IMR-90 (cell line): ENCODE data around the gene B4GALNT3. TPM values are rescaled to one million over a fixed set of nuclear protein-coding genes. Genes with fewer than 3 reads are reported as not detected.

Source experiments
- ATAC-seq: fragments of 200-7000 bp; cut with Tn5 transposase; 2 replicates; pipeline ENCODE4 v1.9.1; 2020; ENCODE audit warnings: low read depth, mild to moderate bottlenecking, moderate library complexity
- BruUV-seq: library from RNA; stranded (reverse); fragments of 400-500 nt; replicated peaks from 2 replicates; lab custom pipeline; 2021; lab: Mats Ljungman, UMichigan
- CTCF ChIA-PET: fragments of 300-600 bp; formaldehyde crosslinking; extraction: SDS; loops from one replicate; lab custom pipeline; 2021; ENCODE audit warnings: antibody characterized with exemption; lab: Yijun Ruan, JAX
- POLR2A ChIA-PET: fragments of 300-600 bp; sonication (Branson Sonifier 250); formaldehyde crosslinking; loops from one replicate; lab custom pipeline; 2022; ENCODE audit warnings: antibody characterized with exemption; ENCODE audit not compliant: unreplicated experiment; lab: Charles Lee
- DNase-seq: peaks from one replicate; pipeline ENCODE4 v3.0.0; 2013
- H2AFZ ChIP-seq: replicated peaks from 2 replicates; pipeline ENCODE3; 2013; ENCODE audit warnings: low read length, mild to moderate bottlenecking; ENCODE audit not compliant: poor library complexity
- H2AK5ac ChIP-seq: 2 replicates; pipeline ENCODE4 v1.6.1; 2013; ENCODE audit warnings: low read depth, low read length, inconsistent platforms
- H2AK9ac ChIP-seq: replicated peaks from 2 replicates; pipeline ENCODE3; 2013; ENCODE audit warnings: mild to moderate bottlenecking, low read depth, low read length, moderate library complexity; ENCODE audit not compliant: poor library complexity
- H2BK120ac ChIP-seq: 2 replicates; pipeline ENCODE4 v1.6.1; 2013; ENCODE audit warnings: low read depth, low read length, inconsistent platforms
- H2BK15ac ChIP-seq: 3 replicates; pipeline ENCODE4 v1.6.1; 2013; ENCODE audit warnings: low read depth, low read length, inconsistent platforms
- H2BK20ac ChIP-seq: 2 replicates; pipeline ENCODE4 v1.6.1; 2013; ENCODE audit warnings: low read depth, mild to moderate bottlenecking, inconsistent platforms, low read length, moderate library complexity
- H2BK5ac ChIP-seq: 2 replicates; pipeline ENCODE4 v1.6.1; 2013; ENCODE audit warnings: mild to moderate bottlenecking, low read depth, low read length, inconsistent platforms; ENCODE audit not compliant: poor library complexity, severe bottlenecking
- H3K14ac ChIP-seq: replicated peaks from 2 replicates; pipeline ENCODE4 v1.6.1; 2013; ENCODE audit warnings: low read depth, low read length, inconsistent platforms
- H3K18ac ChIP-seq: 2 replicates; pipeline ENCODE4 v1.6.1; 2013; ENCODE audit warnings: low read depth, low read length, control low read depth
- H3K23ac ChIP-seq: 2 replicates; pipeline ENCODE4 v1.6.1; 2013; ENCODE audit warnings: low read depth, low read length, inconsistent platforms
- H3K27ac ChIP-seq: 2 replicates; pipeline ENCODE4 v1.5.1; 2013; ENCODE audit warnings: mild to moderate bottlenecking, control low read depth, low read length; ENCODE audit not compliant: insufficient read depth
- H3K27me3 ChIP-seq: 2 replicates; pipeline ENCODE4 v1.6.1; 2013; ENCODE audit warnings: low read length; ENCODE audit not compliant: control insufficient read depth, insufficient read depth
- H3K36me3 ChIP-seq: 2 replicates; pipeline ENCODE4 v1.6.1; 2013; ENCODE audit warnings: low read length, mixed read lengths; ENCODE audit not compliant: control insufficient read depth, insufficient read depth
- H3K4ac ChIP-seq: 2 replicates; pipeline ENCODE4 v1.6.1; 2013; ENCODE audit warnings: low read depth, low read length, inconsistent platforms
- H3K4me1 ChIP-seq: 2 replicates; pipeline ENCODE4 v1.6.1; 2013; ENCODE audit warnings: low read length, mixed read lengths; ENCODE audit not compliant: control insufficient read depth, insufficient read depth
- H3K4me2 ChIP-seq: 2 replicates; pipeline ENCODE4 v1.6.1; 2013; ENCODE audit warnings: low read depth, mild to moderate bottlenecking, control low read depth, low read length, moderate library complexity
- H3K4me3 ChIP-seq: 2 replicates; pipeline ENCODE4 v1.5.1; 2013; ENCODE audit warnings: low read depth, mild to moderate bottlenecking, control low read depth, low read length, moderate library complexity; ENCODE audit not compliant: insufficient read depth
- H3K56ac ChIP-seq: 2 replicates; pipeline ENCODE4 v1.6.1; 2013; ENCODE audit warnings: low read length, inconsistent platforms; ENCODE audit not compliant: insufficient read depth; ENCODE audit errors: extremely low read depth
- H3K79me1 ChIP-seq, 2 experiments: 2 replicates each; pipeline ENCODE4 v1.6.1; 2013; ENCODE audit warnings: low read length in 2 of 2, inconsistent platforms in 1 of 2, low read depth in 1 of 2
- H3K9ac ChIP-seq: 2 replicates; pipeline ENCODE4 v1.6.1; 2013; ENCODE audit warnings: low read depth, low read length, control low read depth
- H3K9me1 ChIP-seq: 2 replicates; pipeline ENCODE4 v1.6.1; 2013; ENCODE audit warnings: low read length, inconsistent platforms; ENCODE audit not compliant: insufficient read depth
- H3K9me3 ChIP-seq: 2 replicates; pipeline ENCODE4 v1.6.1; 2013; ENCODE audit warnings: low read length; ENCODE audit not compliant: control insufficient read depth, insufficient read depth
- H4K20me1 ChIP-seq: 2 replicates; pipeline ENCODE4 v1.6.1; 2013; ENCODE audit warnings: low read length, inconsistent platforms; ENCODE audit not compliant: insufficient read depth
- H4K5ac ChIP-seq: 2 replicates; pipeline ENCODE4 v1.6.1; 2013; ENCODE audit warnings: mild to moderate bottlenecking, low read depth, low read length, control low read depth
- H4K8ac ChIP-seq, 2 experiments: 2 replicates each; pipeline ENCODE4 v1.6.1; 2013; ENCODE audit warnings: low read depth in 2 of 2, low read length in 2 of 2, control low read depth in 1 of 2, inconsistent platforms in 1 of 2
- H4K91ac ChIP-seq: 2 replicates; pipeline ENCODE4 v1.6.1; 2013; ENCODE audit warnings: low read depth, low read length, inconsistent platforms; ENCODE audit not compliant: insufficient read depth
- BHLHE40 ChIP-seq: fragments of 150-350 bp; IDR thresholded peaks from 2 replicates; pipeline ENCODE4 v1.6.1; 2016; ENCODE audit warnings: mild to moderate bottlenecking, low read depth, low read length
- CHD1 ChIP-seq: IDR thresholded peaks from 2 replicates; pipeline ENCODE4 v1.6.1; 2012; ENCODE audit warnings: low read depth, low read length, improper control_type of control experiment
- MAZ ChIP-seq: IDR thresholded peaks from 2 replicates; pipeline ENCODE4 v1.6.1; 2012; ENCODE audit warnings: low read depth, mild to moderate bottlenecking, low read length, improper control_type of control experiment, moderate library complexity, borderline replicate concordance
- NFE2L2 ChIP-seq: fragments of 150-350 bp; IDR thresholded peaks from 2 replicates; pipeline ENCODE4 v1.6.1; 2016; ENCODE audit warnings: low read depth, mild to moderate bottlenecking, low read length
- RAD21 ChIP-seq: IDR thresholded peaks from 2 replicates; pipeline ENCODE4 v1.6.1; 2012; ENCODE audit warnings: low read length, improper control_type of control experiment
- RCOR1 ChIP-seq: IDR thresholded peaks from 2 replicates; pipeline ENCODE4 v1.6.1; 2012; ENCODE audit warnings: mild to moderate bottlenecking, low read length, improper control_type of control experiment; ENCODE audit not compliant: insufficient replicate concordance
- RFX5 ChIP-seq: IDR thresholded peaks from 2 replicates; pipeline ENCODE4 v1.8.0; 2012; ENCODE audit warnings: low read depth, mild to moderate bottlenecking, low read length, moderate library complexity
- SMC3 ChIP-seq: fragments of 150-350 bp; IDR thresholded peaks from 2 replicates; pipeline ENCODE4 v1.6.1; 2016; ENCODE audit warnings: low read depth, mild to moderate bottlenecking, antibody characterized with exemption, low read length, moderate library complexity
- WGBS, 2 experiments: methylation state at CpG; one replicate each; pipeline versions ENCODE4 v1.1.5 to v1.1.7; 2013; ENCODE audit warnings: missing lambda C conversion rate in 2 of 2; ENCODE audit not compliant: insufficient read length in 1 of 2; ENCODE audit errors: extremely low coverage in 2 of 2; 5-methylcytosine and 5-hydroxymethylcytosine counted together
- dilution Hi-C: fragments of 300-500 bp; cut with HindIII; formaldehyde crosslinking; loops from one replicate; pipeline ENCODE4 v1.14.3; 2018; ENCODE audit warnings: low sequenced_read_pairs; ENCODE audit not compliant: unreplicated experiment
- in situ Hi-C: fragments of 300-500 bp; cut with MboI; formaldehyde crosslinking; loops from 3 replicates; pipeline ENCODE4 v1.14.3; 2019; ENCODE audit warnings: low sequenced_read_pairs, inconsistent platforms, mixed read lengths
- intact Hi-C: fragments of 100-400 bp; cut with micrococcal nuclease; formaldehyde crosslinking; loops from 2 replicates; pipeline ENCODE4 v1.10.0; 2022
- polyA plus RNA-seq, 3 experiments: library from polyadenylated mRNA; depleted of rRNA; stranded (reverse); fragments of >200 nt; gene quantifications; 2 replicates each; pipeline ENCODE4 v1.2.3, GENCODE V29; 2012; ENCODE audit warnings: low replicate concordance in 1 of 3
- total RNA-seq: library from RNA; depleted of rRNA; stranded (reverse); fragments of >200 nt; gene quantifications from 2 replicates; pipeline ENCODE4 v1.2.3, GENCODE V29; 2012
- TF ChIP-seq, protein P1 (sequence below): conservative IDR thresholded peaks from 2 replicates; pipeline ENCODE4 v1.5.1; 2012; ENCODE audit warnings: mild to moderate bottlenecking, low read depth, low read length, improper control_type of control experiment
- TF ChIP-seq, protein P2 (sequence below): fragments of 150-350 bp; IDR thresholded peaks from 2 replicates; pipeline ENCODE4 v1.6.1; 2017; ENCODE audit warnings: mild to moderate bottlenecking, antibody characterized with exemption, low read length, low read depth

Gene B4GALNT3
- total and polyA plus RNA-seq, 2 of the 4 experiments (the other 2 are of a cell fraction): not detected

DNA sequence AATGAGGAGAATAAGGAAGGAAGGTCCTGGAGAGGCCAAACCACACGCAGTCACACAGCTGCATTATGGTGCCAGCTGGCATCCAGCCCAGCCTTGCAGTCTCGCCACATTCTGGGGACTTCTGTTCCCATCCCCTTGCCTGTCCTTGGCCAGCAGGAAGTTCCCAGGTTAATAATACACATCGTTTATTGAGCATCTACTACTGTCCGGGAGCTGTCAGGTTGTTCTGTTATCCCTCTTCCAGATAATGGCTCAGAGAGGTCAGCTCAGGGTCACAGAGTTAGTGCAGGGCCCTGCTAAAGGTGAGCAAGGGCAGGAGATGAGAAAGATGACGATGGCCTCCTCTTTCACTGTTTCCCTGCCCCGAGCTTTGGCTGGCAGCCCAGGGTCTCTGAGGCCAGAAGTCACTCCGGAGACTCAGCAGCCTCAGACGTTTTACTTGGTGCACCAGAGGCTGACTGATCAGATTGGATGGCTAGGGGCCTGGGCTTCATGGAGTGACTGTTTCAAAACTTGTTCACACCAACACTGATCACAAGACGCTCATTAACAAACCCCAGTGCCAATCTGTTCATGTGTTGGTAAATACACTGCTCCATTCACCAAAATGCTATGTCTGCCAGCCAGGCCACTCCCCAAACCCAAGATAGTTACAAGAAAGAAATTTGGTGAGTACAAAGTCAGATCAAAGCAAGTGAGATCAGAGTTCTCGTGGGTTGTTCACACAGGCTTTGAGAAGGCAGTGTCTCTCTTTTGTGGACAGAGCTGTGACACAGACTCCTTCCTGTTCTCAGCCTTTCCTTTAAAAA lies 79.2 kb downstream of the B4GALNT3 start:
- Histone ChIP-seq H3K9me3 (no peaks in the 10 kb centered on the region), H3K79me1 (no peaks in the 10 kb centered on the region), H3K4ac (no peak overlapping the region), H4K20me1 (no peaks in the 10 kb centered on the region), H3K18ac (no peak overlapping the region), H3K9me1 (no peaks in the 10 kb centered on the region), H2BK20ac (no peak overlapping the region), H2BK15ac (no peak overlapping the region), H2BK120ac (no peak overlapping the region), H3K4me2 (no peak overlapping the region), H4K8ac (no peak overlapping the region), H3K27me3 (peaks cover 45% of the 10 kb centered on the region), H2AFZ (no peak overlapping the region), H3K27ac (no peak overlapping the region), H2AK5ac (no peak overlapping the region), H3K4me3 (no peak overlapping the region), H4K91ac (no peak overlapping the region), H3K23ac (no peak overlapping the region), H3K9ac (no peak overlapping the region), H2AK9ac (peak overlapping the region; percentile 68), H4K5ac (no peak overlapping the region), H2BK5ac (no peak overlapping the region), H3K4me1 (no peaks in the 10 kb centered on the region), H3K14ac (no peak overlapping the region), H3K36me3 (no peaks in the 10 kb centered on the region), H3K56ac (no peak overlapping the region)
- no TSS peak for BruUV-seq
- dilution Hi-C loops: no loop called here
- in situ Hi-C loops: loop anchor here (5.0 kb wide), 1 partner anchor 92 kb away; no protein-coding TSS in a partner anchor
- ChIA-PET POLR2A (no interaction called here), CTCF (interaction anchor here (0.5 kb wide), 1 partner anchor 149 kb away, joined by 3 read pairs; no protein-coding TSS in a partner anchor)
- DNase-seq (peak; percentile 42), ATAC-seq (no peak; the same call in 1 of the 2 replicates)
- WGBS, 2 experiments: 20% methylated on average over 1 of the region's 10 CpGs; no CpG with 5 or more reads in 1 of the 2 experiments
- TF ChIP-seq CHD1 (no peak), MAZ (no peak), RCOR1 (no peak), RFX5 (no peak), BHLHE40 (no peak), SMC3 (no peak), NFE2L2 (no peak), RAD21 (no peak)
- TF ChIP-seq, protein P1, sequence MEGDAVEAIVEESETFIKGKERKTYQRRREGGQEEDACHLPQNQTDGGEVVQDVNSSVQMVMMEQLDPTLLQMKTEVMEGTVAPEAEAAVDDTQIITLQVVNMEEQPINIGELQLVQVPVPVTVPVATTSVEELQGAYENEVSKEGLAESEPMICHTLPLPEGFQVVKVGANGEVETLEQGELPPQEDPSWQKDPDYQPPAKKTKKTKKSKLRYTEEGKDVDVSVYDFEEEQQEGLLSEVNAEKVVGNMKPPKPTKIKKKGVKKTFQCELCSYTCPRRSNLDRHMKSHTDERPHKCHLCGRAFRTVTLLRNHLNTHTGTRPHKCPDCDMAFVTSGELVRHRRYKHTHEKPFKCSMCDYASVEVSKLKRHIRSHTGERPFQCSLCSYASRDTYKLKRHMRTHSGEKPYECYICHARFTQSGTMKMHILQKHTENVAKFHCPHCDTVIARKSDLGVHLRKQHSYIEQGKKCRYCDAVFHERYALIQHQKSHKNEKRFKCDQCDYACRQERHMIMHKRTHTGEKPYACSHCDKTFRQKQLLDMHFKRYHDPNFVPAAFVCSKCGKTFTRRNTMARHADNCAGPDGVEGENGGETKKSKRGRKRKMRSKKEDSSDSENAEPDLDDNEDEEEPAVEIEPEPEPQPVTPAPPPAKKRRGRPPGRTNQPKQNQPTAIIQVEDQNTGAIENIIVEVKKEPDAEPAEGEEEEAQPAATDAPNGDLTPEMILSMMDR: no peak
- TF ChIP-seq, protein P2, sequence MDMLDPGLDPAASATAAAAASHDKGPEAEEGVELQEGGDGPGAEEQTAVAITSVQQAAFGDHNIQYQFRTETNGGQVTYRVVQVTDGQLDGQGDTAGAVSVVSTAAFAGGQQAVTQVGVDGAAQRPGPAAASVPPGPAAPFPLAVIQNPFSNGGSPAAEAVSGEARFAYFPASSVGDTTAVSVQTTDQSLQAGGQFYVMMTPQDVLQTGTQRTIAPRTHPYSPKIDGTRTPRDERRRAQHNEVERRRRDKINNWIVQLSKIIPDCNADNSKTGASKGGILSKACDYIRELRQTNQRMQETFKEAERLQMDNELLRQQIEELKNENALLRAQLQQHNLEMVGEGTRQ: no peak
- intact Hi-C loops: no loop called here
